Stimulated activated CD4-positive, alpha-beta T cell treated with anti-CD3 and anti-CD28 coated beads, Interleukin-1b, Interleukin-23, amount 100 ng/mL, for 24 hours (primary cell): ENCODE data around the gene GPSM3.
A peak's percentile ranks its signal among the peaks of the same experiment; 100 is the strongest.

Experiments used
- DNase-seq, 4 experiments: peaks; one replicate each; pipeline ENCODE4 v3.0.0-alpha.2; 2020; ENCODE audit warnings: low read depth in 4 of 4, low spot score in 1 of 4

GPSM3 gene

GRCh38 chr6:32175711-32176475 is 16.6 kb downstream of the GPSM3 start, which contains the start of gene AGPAT1:
TSS of gene AGPAT1 (minus strand) at chr6:32176084. CDS start at chr6:32171496, 4,588 bp downstream.
- DNase-seq = peak; percentile 88 to 97 (median 94)

GRCh38 chr6:32175322-32175710 is 17.1 kb downstream of the GPSM3 start:
- DNase-seq = no peak

- DNase-seq = no peak
Observed at GRCh38 chr6:32174416-32174815, 18.0 kb downstream of the GPSM3 start.

GRCh38 chr6:32173051-32173727 is 19.3 kb downstream of the GPSM3 start:
- DNase-seq = no peak

GRCh38 chr6:32171234-32171633 is 21.2 kb downstream of the GPSM3 start:
- no peak for DNase-seq

GRCh38 chr6:32170294-32170693 is 22.1 kb downstream of the GPSM3 start:
- no peak for DNase-seq

GRCh38 chr6:32168807-32169591 is 23.4 kb downstream of the GPSM3 start:
- DNase-seq = no peak

GRCh38 chr6:32168350-32168749 is 24.1 kb downstream of the GPSM3 start:
- DNase-seq = no peak

GRCh38 chr6:32167761-32168262 is 24.6 kb downstream of the GPSM3 start:
- no peak for DNase-seq

GRCh38 chr6:32167154-32167760 is 25.2 kb downstream of the GPSM3 start:
- DNase-seq = no peak

- no peak for DNase-seq
Observed at GRCh38 chr6:32166411-32167061, 25.9 kb downstream of the GPSM3 start.

GRCh38 chr6:32164295-32164694 is 28.1 kb downstream of the GPSM3 start, which contains the start of gene EGFL8:
TSS of gene EGFL8 (plus strand) at chr6:32164595. CDS start at chr6:32166166, 1,571 bp downstream.
- DNase-seq = no peak

- no peak for DNase-seq
Observed at GRCh38 chr6:32163559-32164258, 28.7 kb downstream of the GPSM3 start.

- DNase-seq = no peak
Observed at GRCh38 chr6:32158052-32158451, 34.4 kb downstream of the GPSM3 start.

- DNase-seq = no peak
Observed at GRCh38 chr6:32156891-32157290, 35.6 kb downstream of the GPSM3 start.

GRCh38 chr6:32154514-32155161 is 37.8 kb downstream of the GPSM3 start:
- peak in 2 of 4 experiments; percentile 40 to 47 for DNase-seq

- DNase-seq = peak; percentile 48 to 75 (median 59)
Observed at GRCh38 chr6:32153564-32154513, 38.6 kb downstream of the GPSM3 start, which contains the start of gene PPT2. TSS of gene PPT2 (plus strand) at chr6:32154141. CDS start at chr6:32154595, 454 bp downstream.
